Omental fat pad (tissue), 4 donors: Measurements from ENCODE around the gene PCOLCE2. TPM values are rescaled to one million over a fixed set of nuclear protein-coding genes. Genes with fewer than 3 reads are reported as not detected.
"Not testable (repeated sequence)": the region's sequence is repeated elsewhere in the genome, so short reads cannot be mapped to it uniquely, and the experiment has no call there.

Experiments used
- ATAC-seq: fragments of 150-250 bp; one replicate; pipeline ENCODE4 v1.9.1; 2016; ENCODE audit warnings: mild to moderate bottlenecking, moderate library complexity; ENCODE audit not compliant: low FRiP score
- DNase-seq: peaks from one replicate; pipeline ENCODE4 v3.0.0-alpha.2; 2019; ENCODE audit warnings: low spot score
- CTCF ChIP-seq, 3 donors: fragments of 450-650 bp; IDR thresholded peaks; one replicate each; pipeline ENCODE4 v1.5.1; 2016 to 2017; ENCODE audit warnings: antibody characterized with exemption in 3 of 3, mild to moderate bottlenecking in 3 of 3, moderate library complexity in 2 of 3
- total RNA-seq, 4 donors: library from RNA; depleted of rRNA; stranded (reverse); fragments of >200 nt; gene quantifications; one replicate each; pipeline ENCODE4 v1.1.0, GENCODE V29; 2016

The PCOLCE2 gene
- total RNA-seq, 4 donors from 2014 or later, result 70.3 to 238 (median 159) TPM

GRCh38 chr3:142884531-142884930 lies 4.4 kb downstream of the PCOLCE2 start:
- no peak for TF ChIP-seq CTCF (IDR thresholded peaks at IDR 0.05)
- ATAC-seq (no peak), DNase-seq (no peak)

GRCh38 chr3:142883534-142883933 lies 5.3 kb downstream of the PCOLCE2 start:
- DNase-seq, ATAC-seq: not testable (repeated sequence)

- ATAC-seq (no peak), DNase-seq (no peak)
- no peak for TF ChIP-seq CTCF (IDR thresholded peaks at IDR 0.05)
Measured at GRCh38 chr3:142881445-142882224, 7.2 kb downstream of the PCOLCE2 start.

- no peak for ATAC-seq
- DNase-seq, result no peak
- no peak for TF ChIP-seq CTCF (IDR thresholded peaks at IDR 0.05)
Measured at GRCh38 chr3:142878649-142879300, 10.1 kb downstream of the PCOLCE2 start.

- TF ChIP-seq CTCF (IDR thresholded peaks at IDR 0.05), result no peak
- DNase-seq (no peak), ATAC-seq (no peak)
Measured at GRCh38 chr3:142876417-142876816, 12.5 kb downstream of the PCOLCE2 start.

GRCh38 chr3:142875583-142876207 lies 13.2 kb downstream of the PCOLCE2 start:
- TF ChIP-seq CTCF (IDR thresholded peaks at IDR 0.05), result no peak
- DNase-seq (no peak), ATAC-seq (no peak)

- ATAC-seq, result no peak
- DNase-seq, result no peak
- TF ChIP-seq CTCF (IDR thresholded peaks at IDR 0.05), result no peak
Measured at GRCh38 chr3:142875099-142875498, 13.8 kb downstream of the PCOLCE2 start.

GRCh38 chr3:142868382-142868781 lies 20.5 kb downstream of the PCOLCE2 start:
- not testable (repeated sequence) for ATAC-seq, DNase-seq
